AG04450 (cell line): Measurements from ENCODE around the gene ACAD11. TPM values are rescaled to one million over a fixed set of nuclear protein-coding genes. Genes with fewer than 3 reads are reported as not detected.

Experiments
- CTCF ChIA-PET: fragments of 300-600, 350-600 bp; formaldehyde crosslinking; extraction: SDS; loops from one replicate; lab custom pipeline; 2022; ENCODE audit warnings: antibody characterized with exemption, inconsistent platforms; lab: Charles Lee
- POLR2A ChIA-PET: fragments of 350-600 bp; formaldehyde crosslinking; extraction: SDS; loops from one replicate; lab custom pipeline; 2021; ENCODE audit warnings: antibody characterized with exemption, inconsistent platforms; lab: Yijun Ruan, JAX
- DNase-seq: peaks from one replicate; pipeline ENCODE4 v3.0.0-alpha.2; 2011; ENCODE audit warnings: low read depth, low spot score
- H3K27ac ChIP-seq: one replicate; pipeline ENCODE4 v1.5.1; 2012; ENCODE audit warnings: low read depth, low read length, control low read depth
- H3K27me3 ChIP-seq: one replicate; pipeline ENCODE4 v1.6.0; 2012; ENCODE audit warnings: low read length; ENCODE audit not compliant: control insufficient read depth, insufficient read depth
- H3K4me3 ChIP-seq: 2 replicates; pipeline ENCODE4 v1.5.1; 2011; ENCODE audit warnings: mild to moderate bottlenecking, low read depth, low read length, control low read depth
- H3K9me3 ChIP-seq: 2 replicates; pipeline ENCODE4 v1.5.1; 2012; ENCODE audit warnings: low read length; ENCODE audit not compliant: control insufficient read depth, insufficient read depth
- polyA plus RNA-seq: library from polyadenylated mRNA; depleted of rRNA; stranded (reverse); fragments of >200 nt; gene quantifications from 2 replicates; pipeline ENCODE4 v1.2.3, GENCODE V29; 2011
- TF ChIP-seq, protein P1 (sequence below): IDR thresholded peaks from 2 replicates; pipeline ENCODE4 v1.5.1; 2011; ENCODE audit warnings: low read depth, low read length, control low read depth, inconsistent platforms

The ACAD11 gene
- polyA plus RNA-seq, 1 experiment, result 23.3 TPM

GRCh38 chr3:132654721-132655120, 4.9 kb downstream of the ACAD11 start:
- H3K27ac ChIP-seq, result no peak overlapping the region
- H3K4me3 ChIP-seq, result no peak overlapping the region
- no peak for DNase-seq
- CTCF ChIA-PET, result interaction anchor here (9.2 kb wide), 1 partner anchor 118 kb away, joined by 65 read pairs; no protein-coding TSS in a partner anchor
- POLR2A ChIA-PET, result no interaction called here
- no peaks in the 10 kb centered on the region for H3K27me3 ChIP-seq
- no peaks in the 10 kb centered on the region for H3K9me3 ChIP-seq
- TF ChIP-seq, protein P1, sequence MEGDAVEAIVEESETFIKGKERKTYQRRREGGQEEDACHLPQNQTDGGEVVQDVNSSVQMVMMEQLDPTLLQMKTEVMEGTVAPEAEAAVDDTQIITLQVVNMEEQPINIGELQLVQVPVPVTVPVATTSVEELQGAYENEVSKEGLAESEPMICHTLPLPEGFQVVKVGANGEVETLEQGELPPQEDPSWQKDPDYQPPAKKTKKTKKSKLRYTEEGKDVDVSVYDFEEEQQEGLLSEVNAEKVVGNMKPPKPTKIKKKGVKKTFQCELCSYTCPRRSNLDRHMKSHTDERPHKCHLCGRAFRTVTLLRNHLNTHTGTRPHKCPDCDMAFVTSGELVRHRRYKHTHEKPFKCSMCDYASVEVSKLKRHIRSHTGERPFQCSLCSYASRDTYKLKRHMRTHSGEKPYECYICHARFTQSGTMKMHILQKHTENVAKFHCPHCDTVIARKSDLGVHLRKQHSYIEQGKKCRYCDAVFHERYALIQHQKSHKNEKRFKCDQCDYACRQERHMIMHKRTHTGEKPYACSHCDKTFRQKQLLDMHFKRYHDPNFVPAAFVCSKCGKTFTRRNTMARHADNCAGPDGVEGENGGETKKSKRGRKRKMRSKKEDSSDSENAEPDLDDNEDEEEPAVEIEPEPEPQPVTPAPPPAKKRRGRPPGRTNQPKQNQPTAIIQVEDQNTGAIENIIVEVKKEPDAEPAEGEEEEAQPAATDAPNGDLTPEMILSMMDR, result no peak

DNA sequence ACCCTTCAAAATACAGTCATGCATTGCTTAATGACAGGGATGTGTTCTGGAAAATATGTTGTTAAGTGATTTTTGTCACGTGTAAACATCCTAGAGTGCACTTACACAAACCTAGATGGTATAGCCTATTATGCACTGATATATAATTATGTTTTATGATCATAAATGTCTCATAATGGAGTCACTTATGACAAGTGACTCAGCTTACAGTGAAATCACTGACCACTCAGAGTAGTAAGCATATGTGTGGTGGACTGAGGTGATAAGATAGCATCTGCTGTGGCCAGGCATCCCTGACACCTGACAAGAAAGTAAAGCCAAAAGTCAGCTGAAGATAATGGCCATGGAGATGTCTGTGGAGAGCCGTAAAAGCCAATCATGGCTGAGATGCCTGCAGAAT, 5.4 kb downstream of the ACAD11 start:
- ChIA-PET POLR2A (no interaction called here), CTCF (no interaction called here)
- TF ChIP-seq, protein P1, result no peak
- Histone ChIP-seq H3K27me3 (no peaks in the 10 kb centered on the region), H3K27ac (no peak overlapping the region), H3K4me3 (no peak overlapping the region), H3K9me3 (no peaks in the 10 kb centered on the region)
- no peak for DNase-seq

GRCh38 chr3:132652640-132653270, 6.9 kb downstream of the ACAD11 start:
- TF ChIP-seq, protein P1, result no peak
- DNase-seq, result no peak
- no peaks in the 10 kb centered on the region for H3K9me3 ChIP-seq
- POLR2A ChIA-PET, result no interaction called here
- CTCF ChIA-PET, result interaction anchor here (0.7 to 2.0 kb wide), 3 partner anchors 10 to 162 kb away, joined by 3 to 12 read pairs (median 3); no protein-coding TSS in a partner anchor
- H3K27ac ChIP-seq, result no peak overlapping the region
- no peaks in the 10 kb centered on the region for H3K27me3 ChIP-seq
- no peak overlapping the region for H3K4me3 ChIP-seq

DNA sequence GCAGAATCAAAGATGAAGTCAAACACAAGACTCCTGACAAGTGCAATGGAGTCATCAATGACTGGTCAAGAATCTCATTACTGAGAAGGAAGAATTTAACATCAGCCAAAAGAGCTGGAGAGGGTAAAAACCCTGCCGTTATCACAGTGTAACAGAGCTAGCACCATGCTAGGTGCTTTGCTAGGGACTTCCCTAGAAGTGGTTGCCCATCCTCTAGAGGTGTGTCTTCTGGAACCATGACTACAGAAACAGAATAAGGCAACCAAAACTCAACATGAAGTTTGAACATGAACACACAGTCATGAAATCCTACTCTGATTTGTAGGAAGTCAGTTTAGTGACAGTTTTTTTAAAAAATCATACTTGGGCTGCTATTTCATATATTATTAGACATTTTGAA, 9.5 kb downstream of the ACAD11 start:
- CTCF ChIA-PET, result interaction anchor here (1.1 kb wide), 1 partner anchor 115 kb away, joined by 6 read pairs; no protein-coding TSS in a partner anchor
- TF ChIP-seq, protein P1, result no peak
- DNase-seq, result no peak
- Histone ChIP-seq H3K27ac (no peak overlapping the region), H3K4me3 (no peak overlapping the region), H3K27me3 (no peaks in the 10 kb centered on the region), H3K9me3 (no peaks in the 10 kb centered on the region)
- POLR2A ChIA-PET, result no interaction called here

DNA sequence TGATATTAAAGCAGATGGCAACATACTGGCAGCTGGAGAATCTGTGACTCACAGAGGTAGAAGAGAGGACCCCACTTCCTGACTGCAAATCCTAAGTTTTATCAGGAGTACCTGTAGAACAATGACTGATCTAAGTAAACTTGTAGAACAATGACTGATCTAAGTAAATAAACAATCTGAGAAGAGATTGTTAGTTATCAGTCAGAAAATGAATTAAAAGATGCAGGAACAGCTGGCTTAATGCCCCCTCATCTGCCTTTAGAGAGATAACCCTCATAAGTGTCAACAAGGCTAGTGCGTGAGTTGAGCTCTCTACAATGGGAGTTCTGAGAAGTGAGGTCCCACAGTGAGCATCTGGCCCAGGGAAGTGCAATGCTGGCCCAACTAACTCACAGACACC, 14.6 kb downstream of the ACAD11 start:
- Histone ChIP-seq H3K9me3 (no peaks in the 10 kb centered on the region), H3K27ac (no peak overlapping the region), H3K4me3 (no peak overlapping the region), H3K27me3 (no peaks in the 10 kb centered on the region)
- POLR2A ChIA-PET, result no interaction called here
- no peak for DNase-seq
- CTCF ChIA-PET, result interaction anchor here (0.9 to 4.3 kb wide), 3 partner anchors 39 to 111 kb away, joined by 3 to 44 read pairs (median 8); no protein-coding TSS in a partner anchor
- TF ChIP-seq, protein P1, result no peak
